T-helper 2 cell treated with Interferon-gamma antibody and Interleukin-4, amounts not matched to agents 5 μg/mL and 100 μg/mL, for 36 hours (primary cell): Measurements from ENCODE around the gene ANAPC4.
A peak's percentile ranks its signal among the peaks of the same experiment; 100 is the strongest.
"Not testable (repeated sequence)": the region's sequence is repeated elsewhere in the genome, so short reads cannot be mapped to it uniquely, and the experiment has no call there.

ENCODE experiments used
- DNase-seq: peaks from one replicate; pipeline ENCODE4 v3.0.0; 2021; ENCODE audit warnings: low spot score
- H3K27ac Mint-ChIP-seq: one replicate; pipeline ENCODE4 v1.8.0; 2021; ENCODE audit warnings: mild to moderate bottlenecking, mixed read lengths
- H3K27me3 Mint-ChIP-seq: one replicate; pipeline ENCODE4 v1.8.0; 2021; ENCODE audit warnings: low read depth, mixed read lengths
- H3K36me3 Mint-ChIP-seq: one replicate; pipeline ENCODE4 v1.8.0; 2021; ENCODE audit warnings: low read depth, mixed read lengths
- H3K4me1 Mint-ChIP-seq: one replicate; pipeline ENCODE4 v1.8.0; 2021; ENCODE audit warnings: low read depth, mixed read lengths
- H3K4me3 Mint-ChIP-seq: one replicate; pipeline ENCODE4 v1.8.0; 2022; ENCODE audit warnings: mild to moderate bottlenecking, moderate library complexity, mixed read lengths
- H3K9me3 Mint-ChIP-seq: one replicate; pipeline ENCODE4 v1.8.0; 2021; ENCODE audit warnings: mixed read lengths

ANAPC4 gene, protein sequence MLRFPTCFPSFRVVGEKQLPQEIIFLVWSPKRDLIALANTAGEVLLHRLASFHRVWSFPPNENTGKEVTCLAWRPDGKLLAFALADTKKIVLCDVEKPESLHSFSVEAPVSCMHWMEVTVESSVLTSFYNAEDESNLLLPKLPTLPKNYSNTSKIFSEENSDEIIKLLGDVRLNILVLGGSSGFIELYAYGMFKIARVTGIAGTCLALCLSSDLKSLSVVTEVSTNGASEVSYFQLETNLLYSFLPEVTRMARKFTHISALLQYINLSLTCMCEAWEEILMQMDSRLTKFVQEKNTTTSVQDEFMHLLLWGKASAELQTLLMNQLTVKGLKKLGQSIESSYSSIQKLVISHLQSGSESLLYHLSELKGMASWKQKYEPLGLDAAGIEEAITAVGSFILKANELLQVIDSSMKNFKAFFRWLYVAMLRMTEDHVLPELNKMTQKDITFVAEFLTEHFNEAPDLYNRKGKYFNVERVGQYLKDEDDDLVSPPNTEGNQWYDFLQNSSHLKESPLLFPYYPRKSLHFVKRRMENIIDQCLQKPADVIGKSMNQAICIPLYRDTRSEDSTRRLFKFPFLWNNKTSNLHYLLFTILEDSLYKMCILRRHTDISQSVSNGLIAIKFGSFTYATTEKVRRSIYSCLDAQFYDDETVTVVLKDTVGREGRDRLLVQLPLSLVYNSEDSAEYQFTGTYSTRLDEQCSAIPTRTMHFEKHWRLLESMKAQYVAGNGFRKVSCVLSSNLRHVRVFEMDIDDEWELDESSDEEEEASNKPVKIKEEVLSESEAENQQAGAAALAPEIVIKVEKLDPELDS

DNA sequence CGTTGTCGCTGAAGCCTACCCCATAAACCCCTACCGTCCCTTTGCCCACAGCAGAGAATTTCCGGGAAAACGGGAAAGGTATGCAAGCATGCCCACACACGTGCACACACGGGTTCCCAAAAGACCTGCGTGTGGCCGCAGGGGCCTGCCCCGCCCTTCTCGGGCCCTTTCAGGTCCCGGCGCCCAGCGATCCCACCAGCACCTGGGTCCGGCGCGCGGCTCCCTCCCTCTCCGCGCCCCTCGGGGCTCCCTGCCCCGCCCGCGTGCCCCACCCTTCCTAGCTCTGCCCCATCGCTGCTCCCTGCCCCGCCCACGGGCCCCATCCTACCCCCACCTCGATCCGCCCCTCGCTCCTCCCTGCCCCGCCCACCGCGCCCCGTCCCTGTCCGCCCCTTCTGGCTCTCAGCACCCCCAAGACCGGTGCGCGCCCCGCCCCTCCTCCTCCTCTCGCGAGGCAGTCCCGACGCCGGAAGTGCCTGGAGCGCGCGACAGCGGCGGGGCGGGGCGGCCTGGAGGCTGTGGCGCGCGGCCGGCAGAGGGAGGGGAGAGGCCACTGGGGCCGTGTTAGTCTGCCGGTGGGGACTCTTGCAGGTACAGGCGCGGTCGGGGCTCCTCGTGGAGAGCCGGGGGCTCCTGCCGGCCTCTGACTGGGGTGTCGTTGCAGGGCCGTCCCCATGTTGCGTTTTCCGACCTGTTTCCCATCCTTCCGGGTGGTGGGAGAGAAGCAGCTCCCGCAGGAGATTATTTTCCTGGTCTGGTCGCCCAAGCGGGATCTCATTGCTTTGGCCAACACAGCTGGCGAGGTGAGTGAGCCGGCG lies at the start of gene ANAPC4:
ANAPC4 (plus strand) TSS at position 510 of the 818 bp plus-strand sequence; CDS start at position 675, 165 bp downstream.
- H3K4me3 Mint-ChIP-seq, result no peak within 1 kb of the TSS
- peaks cover 12% of the 10 kb centered on the region for H3K36me3 Mint-ChIP-seq
- DNase-seq, result peak; percentile 93
- H3K4me1 Mint-ChIP-seq, result peaks cover 12% of the 10 kb centered on the region
- no peaks in the 10 kb centered on the region for H3K27me3 Mint-ChIP-seq
- H3K27ac Mint-ChIP-seq, result peak within 1 kb of the TSS; percentile 93
- H3K9me3 Mint-ChIP-seq, result no peaks in the 10 kb centered on the region

GRCh38 chr4:25328463-25328862 lies 48.6 kb upstream of the ANAPC4 start:
- not testable (repeated sequence) for H3K27me3 Mint-ChIP-seq, H3K27ac Mint-ChIP-seq, H3K4me3 Mint-ChIP-seq, DNase-seq, H3K36me3 Mint-ChIP-seq, H3K9me3 Mint-ChIP-seq
- H3K4me1 Mint-ChIP-seq, result peaks cover 21% of the 10 kb centered on the region

DNA sequence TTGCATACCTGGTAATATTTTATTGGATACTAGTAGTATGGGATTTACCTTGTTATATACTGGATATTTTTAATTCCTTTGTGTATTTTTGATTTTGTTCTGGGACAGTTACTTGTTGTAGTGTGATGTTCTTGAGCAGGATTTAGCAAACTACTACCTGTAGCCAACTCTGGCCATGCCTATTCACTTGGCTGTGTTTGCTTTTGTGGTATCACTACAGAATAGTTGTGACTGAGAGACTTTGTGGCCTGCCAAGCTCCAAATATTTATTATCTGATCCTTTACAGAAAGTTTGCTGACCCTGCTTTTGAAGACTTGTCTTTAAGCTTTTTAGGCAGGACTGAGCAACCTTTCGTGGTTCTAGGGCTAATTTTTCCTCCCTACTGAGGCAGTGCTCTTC lies 46.7 kb upstream of the ANAPC4 start:
- Mint-ChIP-seq H3K36me3 (peaks cover 1% of the 10 kb centered on the region), H3K4me3 (no peak overlapping the region), H3K27ac (no peak overlapping the region), H3K27me3 (no peaks in the 10 kb centered on the region), H3K4me1 (peaks cover 21% of the 10 kb centered on the region), H3K9me3 (no peaks in the 10 kb centered on the region)
- no peak for DNase-seq

- peak overlapping the region; percentile 88 for H3K27ac Mint-ChIP-seq
- H3K27me3 Mint-ChIP-seq, result no peaks in the 10 kb centered on the region
- no peak for DNase-seq
- H3K4me3 Mint-ChIP-seq, result peak overlapping the region; percentile 80
- H3K4me1 Mint-ChIP-seq, result peaks cover 21% of the 10 kb centered on the region
- peaks cover 1% of the 10 kb centered on the region for H3K36me3 Mint-ChIP-seq
- H3K9me3 Mint-ChIP-seq, result no peaks in the 10 kb centered on the region
Measured at GRCh38 chr4:25330905-25331808, 45.9 kb upstream of the ANAPC4 start.

DNA sequence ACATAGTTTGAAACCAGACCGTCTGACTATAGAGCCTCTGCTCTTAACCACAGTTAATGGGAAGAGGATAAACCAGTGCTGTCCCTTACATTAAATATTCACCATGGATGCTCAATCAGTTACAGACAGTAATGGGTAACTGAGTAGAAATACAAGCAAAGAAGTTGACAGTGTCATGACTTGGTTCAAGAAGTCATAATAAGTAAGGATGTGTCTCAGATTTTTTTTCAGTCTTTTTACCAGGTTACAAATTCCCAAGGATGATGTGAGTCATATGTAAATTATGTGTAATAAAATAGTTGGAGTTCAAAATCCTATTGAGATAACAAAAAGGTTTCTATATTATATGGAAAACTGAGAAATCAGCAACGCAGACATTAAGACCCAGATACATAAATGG lies 33.4 kb upstream of the ANAPC4 start:
- no peaks in the 10 kb centered on the region for H3K4me1 Mint-ChIP-seq
- peaks cover 14% of the 10 kb centered on the region for H3K36me3 Mint-ChIP-seq
- H3K9me3 Mint-ChIP-seq, result no peaks in the 10 kb centered on the region
- no peaks in the 10 kb centered on the region for H3K27me3 Mint-ChIP-seq
- no peak for DNase-seq
- H3K27ac Mint-ChIP-seq, result no peak overlapping the region
- H3K4me3 Mint-ChIP-seq, result no peak overlapping the region

GRCh38 chr4:25345744-25346143 lies 31.3 kb upstream of the ANAPC4 start:
- H3K4me3 Mint-ChIP-seq, result no peak overlapping the region
- H3K9me3 Mint-ChIP-seq, result no peaks in the 10 kb centered on the region
- no peak overlapping the region for H3K27ac Mint-ChIP-seq
- H3K36me3 Mint-ChIP-seq, result peaks cover 10% of the 10 kb centered on the region
- DNase-seq, result no peak
- no peaks in the 10 kb centered on the region for H3K27me3 Mint-ChIP-seq
- no peaks in the 10 kb centered on the region for H3K4me1 Mint-ChIP-seq

DNA sequence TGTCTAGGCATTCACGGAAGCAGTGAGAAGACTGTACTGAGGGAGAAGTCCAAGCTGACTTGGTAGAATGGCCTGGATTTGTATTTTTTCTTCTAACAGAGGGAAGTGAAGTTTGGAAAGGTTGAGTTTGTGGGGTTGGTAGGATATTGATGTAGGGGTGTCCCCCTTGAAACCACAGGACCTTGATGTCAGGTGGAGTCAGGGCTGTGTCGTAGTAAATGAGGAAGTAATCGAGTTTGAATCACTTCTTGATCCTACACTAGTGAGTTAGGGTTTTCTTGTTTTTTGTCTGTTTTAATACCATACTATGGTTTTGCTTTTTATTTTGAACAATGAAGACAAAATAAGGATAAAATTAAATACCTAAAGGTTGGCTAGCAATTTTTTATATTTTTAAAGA lies 30.1 kb upstream of the ANAPC4 start:
- H3K9me3 Mint-ChIP-seq, result no peaks in the 10 kb centered on the region
- no peak for DNase-seq
- H3K27me3 Mint-ChIP-seq, result no peaks in the 10 kb centered on the region
- H3K27ac Mint-ChIP-seq, result no peak overlapping the region
- H3K36me3 Mint-ChIP-seq, result peaks cover 6% of the 10 kb centered on the region
- H3K4me1 Mint-ChIP-seq, result no peaks in the 10 kb centered on the region
- H3K4me3 Mint-ChIP-seq, result no peak overlapping the region

DNA sequence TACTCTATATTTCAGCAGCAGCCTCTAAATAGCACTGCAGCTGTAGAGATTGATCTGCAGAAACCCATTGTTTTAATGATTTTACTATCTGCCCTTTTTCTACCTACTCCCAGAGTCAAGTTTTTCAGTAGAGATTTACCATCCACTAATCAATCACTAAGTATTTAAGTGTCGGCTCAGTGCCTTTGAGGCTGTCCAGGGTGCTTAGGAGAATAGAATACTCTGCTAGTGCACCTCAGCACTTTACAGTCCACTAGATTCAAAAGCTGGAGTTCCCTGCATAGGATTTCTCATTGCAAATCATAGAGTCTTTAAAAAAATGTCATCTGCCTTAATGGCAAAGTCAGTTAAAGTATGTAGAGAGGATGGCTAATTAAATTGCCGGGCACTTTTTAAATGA lies 29.6 kb upstream of the ANAPC4 start:
- H3K4me1 Mint-ChIP-seq, result no peaks in the 10 kb centered on the region
- H3K27me3 Mint-ChIP-seq, result no peaks in the 10 kb centered on the region

GRCh38 chr4:25347971-25348370 lies 29.1 kb upstream of the ANAPC4 start:
- DNase-seq, result no peak
- H3K27me3 Mint-ChIP-seq, result no peaks in the 10 kb centered on the region
- no peaks in the 10 kb centered on the region for H3K4me1 Mint-ChIP-seq
- H3K9me3 Mint-ChIP-seq, result no peaks in the 10 kb centered on the region
- peaks cover 5% of the 10 kb centered on the region for H3K36me3 Mint-ChIP-seq
- no peak overlapping the region for H3K4me3 Mint-ChIP-seq
- no peak overlapping the region for H3K27ac Mint-ChIP-seq

More for the DNA sequence above, 29.6 kb upstream of the ANAPC4 start:
- no peak for DNase-seq
- Mint-ChIP-seq H3K4me3 (no peak overlapping the region), H3K36me3 (peaks cover 5% of the 10 kb centered on the region), H3K27ac (no peak overlapping the region), H3K9me3 (no peaks in the 10 kb centered on the region)

- Mint-ChIP-seq H3K36me3 (no peaks in the 10 kb centered on the region), H3K4me3 (no peak overlapping the region), H3K9me3 (no peaks in the 10 kb centered on the region), H3K27ac (no peak overlapping the region), H3K4me1 (no peaks in the 10 kb centered on the region), H3K27me3 (no peaks in the 10 kb centered on the region)
- DNase-seq, result no peak
Measured at GRCh38 chr4:25350561-25350960, 26.5 kb upstream of the ANAPC4 start.

DNA sequence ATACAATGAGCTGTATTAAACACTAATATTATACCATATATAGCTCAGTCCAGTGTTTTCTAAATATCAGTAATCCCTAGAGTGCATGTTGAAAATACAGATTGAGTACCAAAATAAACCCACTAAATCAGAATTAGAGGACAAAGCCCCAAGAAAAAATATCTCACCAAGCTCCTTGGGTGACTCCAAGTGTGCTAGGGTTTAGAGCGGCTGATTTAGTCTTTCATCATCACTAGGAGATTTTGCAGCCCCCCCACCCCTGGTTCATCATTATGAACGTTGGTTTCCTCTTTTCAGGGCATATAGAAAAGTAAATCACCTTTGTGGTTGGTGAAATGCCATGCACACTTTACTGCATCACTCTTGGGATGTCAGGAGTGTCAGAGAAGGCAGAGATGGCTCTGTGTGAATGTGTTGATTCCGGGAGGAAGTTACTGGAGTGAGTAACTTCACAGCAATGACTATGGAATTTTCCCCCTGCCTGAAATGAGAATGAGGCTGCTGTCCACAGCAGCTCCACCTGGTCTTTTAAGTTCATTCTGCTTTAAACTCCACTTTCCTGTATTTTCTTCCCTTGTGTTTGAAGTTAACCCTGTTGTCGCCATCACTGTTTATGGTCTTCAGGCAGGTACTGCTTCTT lies 25.2 kb upstream of the ANAPC4 start:
- H3K36me3 Mint-ChIP-seq, result no peaks in the 10 kb centered on the region

DNA sequence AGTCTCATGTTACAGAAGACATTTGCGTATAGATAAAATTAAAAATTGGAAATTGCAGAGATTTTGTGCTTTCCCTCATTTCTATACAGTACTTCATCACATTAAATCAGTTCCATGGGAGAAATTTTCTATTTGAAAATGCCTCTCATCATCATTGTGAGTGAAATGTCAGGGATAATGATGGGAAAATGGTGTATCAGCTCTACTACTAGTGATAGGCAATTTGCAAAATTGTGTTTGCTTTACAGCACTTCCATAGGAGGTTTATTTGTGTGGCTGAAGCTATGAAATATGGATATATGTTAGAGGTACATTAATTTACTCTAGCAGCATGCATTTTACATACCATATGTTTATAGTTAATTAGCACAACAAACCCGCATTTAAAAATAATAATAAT lies 21.0 kb upstream of the ANAPC4 start:
- H3K36me3 Mint-ChIP-seq, result peaks cover 5% of the 10 kb centered on the region
- no peaks in the 10 kb centered on the region for H3K27me3 Mint-ChIP-seq
- H3K4me1 Mint-ChIP-seq, result no peaks in the 10 kb centered on the region
- DNase-seq, result no peak
- no peaks in the 10 kb centered on the region for H3K9me3 Mint-ChIP-seq
- H3K4me3 Mint-ChIP-seq, result no peak overlapping the region
- no peak overlapping the region for H3K27ac Mint-ChIP-seq

More for the DNA sequence above, 25.2 kb upstream of the ANAPC4 start:
- Mint-ChIP-seq H3K9me3 (no peaks in the 10 kb centered on the region), H3K4me3 (no peak overlapping the region), H3K4me1 (no peaks in the 10 kb centered on the region), H3K27me3 (no peaks in the 10 kb centered on the region), H3K27ac (no peak overlapping the region)
- DNase-seq, result no peak
